HEK293 (cell line): ENCODE measurements around the gene FADS2.

Experiments
- CTCF ChIP-seq: fragments of 450-650 bp; formaldehyde crosslinking; IDR thresholded peaks from 2 replicates; pipeline ENCODE4 v1.5.1; 2016; ENCODE audit warnings: missing biosample characterization, missing genetic modification characterization
- ZBTB6 ChIP-seq: fragments of 450-650 bp; formaldehyde crosslinking; IDR thresholded peaks from 2 replicates; pipeline ENCODE4 v1.5.1; 2017; ENCODE audit warnings: missing biosample characterization, missing genetic modification characterization
- ZNF549 ChIP-seq: fragments of 450-650 bp; IDR thresholded peaks from 2 replicates; pipeline ENCODE4 v1.5.1; 2018; ENCODE audit warnings: missing biosample characterization, missing genetic modification characterization, mild to moderate bottlenecking, inconsistent platforms, moderate library complexity
- ZNF660 ChIP-seq: fragments of 450-650 bp; IDR thresholded peaks from 2 replicates; pipeline ENCODE4 v1.5.1; 2018; ENCODE audit warnings: missing biosample characterization, mild to moderate bottlenecking, missing genetic modification characterization
- ZNF785 ChIP-seq: fragments of 450-650 bp; formaldehyde crosslinking; IDR thresholded peaks from 2 replicates; pipeline ENCODE4 v1.5.1; 2016; ENCODE audit warnings: missing biosample characterization, missing genetic modification characterization
- ZNF843 ChIP-seq: fragments of 450-650 bp; formaldehyde crosslinking; IDR thresholded peaks from 2 replicates; pipeline ENCODE4 v1.5.1; 2016; ENCODE audit warnings: missing biosample characterization, missing genetic modification characterization

GRCh38 chr11:61814247-61814957, 13.7 kb upstream of the FADS2 start:
- TF ChIP-seq CTCF (tag by site-specific recombination) (no peak), ZNF660 (no peak), ZBTB6 (tag by site-specific recombination) (no peak), ZNF843 (tag by site-specific recombination) (no peak), ZNF549 (no peak), ZNF785 (tag by site-specific recombination) (no peak)
